IMR-90 (cell line): ENCODE data around the gene GSE1. TPM values are rescaled to one million over a fixed set of nuclear protein-coding genes. Genes with fewer than 3 reads are reported as not detected.

Experiments used
- ATAC-seq: fragments of 200-7000 bp; cut with Tn5 transposase; 2 replicates; pipeline ENCODE4 v1.9.1; 2020; ENCODE audit warnings: low read depth, mild to moderate bottlenecking, moderate library complexity
- BruUV-seq: library from RNA; stranded (reverse); fragments of 400-500 nt; replicated peaks from 2 replicates; lab custom pipeline; 2021; lab: Mats Ljungman, UMichigan
- CTCF ChIA-PET: fragments of 300-600 bp; formaldehyde crosslinking; extraction: SDS; loops from one replicate; lab custom pipeline; 2021; ENCODE audit warnings: antibody characterized with exemption; lab: Yijun Ruan, JAX
- POLR2A ChIA-PET: fragments of 300-600 bp; sonication (Branson Sonifier 250); formaldehyde crosslinking; loops from one replicate; lab custom pipeline; 2022; ENCODE audit warnings: antibody characterized with exemption; ENCODE audit not compliant: unreplicated experiment; lab: Charles Lee
- DNase-seq: peaks from one replicate; pipeline ENCODE4 v3.0.0; 2013
- H2AFZ ChIP-seq: replicated peaks from 2 replicates; pipeline ENCODE3; 2013; ENCODE audit warnings: low read length, mild to moderate bottlenecking; ENCODE audit not compliant: poor library complexity
- H2AK5ac ChIP-seq: 2 replicates; pipeline ENCODE4 v1.6.1; 2013; ENCODE audit warnings: low read depth, low read length, inconsistent platforms
- H2AK9ac ChIP-seq: replicated peaks from 2 replicates; pipeline ENCODE3; 2013; ENCODE audit warnings: mild to moderate bottlenecking, low read depth, low read length, moderate library complexity; ENCODE audit not compliant: poor library complexity
- H2BK120ac ChIP-seq: 2 replicates; pipeline ENCODE4 v1.6.1; 2013; ENCODE audit warnings: low read depth, low read length, inconsistent platforms
- H2BK15ac ChIP-seq: 3 replicates; pipeline ENCODE4 v1.6.1; 2013; ENCODE audit warnings: low read depth, low read length, inconsistent platforms
- H2BK20ac ChIP-seq: 2 replicates; pipeline ENCODE4 v1.6.1; 2013; ENCODE audit warnings: low read depth, mild to moderate bottlenecking, inconsistent platforms, low read length, moderate library complexity
- H2BK5ac ChIP-seq: 2 replicates; pipeline ENCODE4 v1.6.1; 2013; ENCODE audit warnings: mild to moderate bottlenecking, low read depth, low read length, inconsistent platforms; ENCODE audit not compliant: poor library complexity, severe bottlenecking
- H3K14ac ChIP-seq: replicated peaks from 2 replicates; pipeline ENCODE4 v1.6.1; 2013; ENCODE audit warnings: low read depth, low read length, inconsistent platforms
- H3K18ac ChIP-seq: 2 replicates; pipeline ENCODE4 v1.6.1; 2013; ENCODE audit warnings: low read depth, low read length, control low read depth
- H3K23ac ChIP-seq: 2 replicates; pipeline ENCODE4 v1.6.1; 2013; ENCODE audit warnings: low read depth, low read length, inconsistent platforms
- H3K27ac ChIP-seq: 2 replicates; pipeline ENCODE4 v1.5.1; 2013; ENCODE audit warnings: mild to moderate bottlenecking, control low read depth, low read length; ENCODE audit not compliant: insufficient read depth
- H3K27me3 ChIP-seq: 2 replicates; pipeline ENCODE4 v1.6.1; 2013; ENCODE audit warnings: low read length; ENCODE audit not compliant: control insufficient read depth, insufficient read depth
- H3K36me3 ChIP-seq: 2 replicates; pipeline ENCODE4 v1.6.1; 2013; ENCODE audit warnings: low read length, mixed read lengths; ENCODE audit not compliant: control insufficient read depth, insufficient read depth
- H3K4ac ChIP-seq: 2 replicates; pipeline ENCODE4 v1.6.1; 2013; ENCODE audit warnings: low read depth, low read length, inconsistent platforms
- H3K4me1 ChIP-seq: 2 replicates; pipeline ENCODE4 v1.6.1; 2013; ENCODE audit warnings: low read length, mixed read lengths; ENCODE audit not compliant: control insufficient read depth, insufficient read depth
- H3K4me2 ChIP-seq: 2 replicates; pipeline ENCODE4 v1.6.1; 2013; ENCODE audit warnings: low read depth, mild to moderate bottlenecking, control low read depth, low read length, moderate library complexity
- H3K4me3 ChIP-seq: 2 replicates; pipeline ENCODE4 v1.5.1; 2013; ENCODE audit warnings: low read depth, mild to moderate bottlenecking, control low read depth, low read length, moderate library complexity; ENCODE audit not compliant: insufficient read depth
- H3K56ac ChIP-seq: 2 replicates; pipeline ENCODE4 v1.6.1; 2013; ENCODE audit warnings: low read length, inconsistent platforms; ENCODE audit not compliant: insufficient read depth; ENCODE audit errors: extremely low read depth
- H3K79me1 ChIP-seq, 2 experiments: 2 replicates each; pipeline ENCODE4 v1.6.1; 2013; ENCODE audit warnings: low read length in 2 of 2, inconsistent platforms in 1 of 2, low read depth in 1 of 2
- H3K9ac ChIP-seq: 2 replicates; pipeline ENCODE4 v1.6.1; 2013; ENCODE audit warnings: low read depth, low read length, control low read depth
- H3K9me1 ChIP-seq: 2 replicates; pipeline ENCODE4 v1.6.1; 2013; ENCODE audit warnings: low read length, inconsistent platforms; ENCODE audit not compliant: insufficient read depth
- H3K9me3 ChIP-seq: 2 replicates; pipeline ENCODE4 v1.6.1; 2013; ENCODE audit warnings: low read length; ENCODE audit not compliant: control insufficient read depth, insufficient read depth
- H4K20me1 ChIP-seq: 2 replicates; pipeline ENCODE4 v1.6.1; 2013; ENCODE audit warnings: low read length, inconsistent platforms; ENCODE audit not compliant: insufficient read depth
- H4K5ac ChIP-seq: 2 replicates; pipeline ENCODE4 v1.6.1; 2013; ENCODE audit warnings: mild to moderate bottlenecking, low read depth, low read length, control low read depth
- H4K8ac ChIP-seq, 2 experiments: 2 replicates each; pipeline ENCODE4 v1.6.1; 2013; ENCODE audit warnings: low read depth in 2 of 2, low read length in 2 of 2, control low read depth in 1 of 2, inconsistent platforms in 1 of 2
- H4K91ac ChIP-seq: 2 replicates; pipeline ENCODE4 v1.6.1; 2013; ENCODE audit warnings: low read depth, low read length, inconsistent platforms; ENCODE audit not compliant: insufficient read depth
- BHLHE40 ChIP-seq: fragments of 150-350 bp; IDR thresholded peaks from 2 replicates; pipeline ENCODE4 v1.6.1; 2016; ENCODE audit warnings: mild to moderate bottlenecking, low read depth, low read length
- CEBPB ChIP-seq: IDR thresholded peaks from 2 replicates; pipeline ENCODE4 v1.6.1; 2012; ENCODE audit warnings: low read depth, low read length, improper control_type of control experiment
- CHD1 ChIP-seq: IDR thresholded peaks from 2 replicates; pipeline ENCODE4 v1.6.1; 2012; ENCODE audit warnings: low read depth, low read length, improper control_type of control experiment
- FOS ChIP-seq: fragments of 150-350 bp; IDR thresholded peaks from 2 replicates; pipeline ENCODE4 v1.6.1; 2016; ENCODE audit warnings: low read depth, low read length
- MAZ ChIP-seq: IDR thresholded peaks from 2 replicates; pipeline ENCODE4 v1.6.1; 2012; ENCODE audit warnings: low read depth, mild to moderate bottlenecking, low read length, improper control_type of control experiment, moderate library complexity, borderline replicate concordance
- MXI1 ChIP-seq: IDR thresholded peaks from 2 replicates; pipeline ENCODE4 v1.6.1; 2012; ENCODE audit warnings: low read depth, mild to moderate bottlenecking, low read length, moderate library complexity, borderline replicate concordance
- NFE2L2 ChIP-seq: fragments of 150-350 bp; IDR thresholded peaks from 2 replicates; pipeline ENCODE4 v1.6.1; 2016; ENCODE audit warnings: low read depth, mild to moderate bottlenecking, low read length
- RAD21 ChIP-seq: IDR thresholded peaks from 2 replicates; pipeline ENCODE4 v1.6.1; 2012; ENCODE audit warnings: low read length, improper control_type of control experiment
- RCOR1 ChIP-seq: IDR thresholded peaks from 2 replicates; pipeline ENCODE4 v1.6.1; 2012; ENCODE audit warnings: mild to moderate bottlenecking, low read length, improper control_type of control experiment; ENCODE audit not compliant: insufficient replicate concordance
- RFX5 ChIP-seq: IDR thresholded peaks from 2 replicates; pipeline ENCODE4 v1.8.0; 2012; ENCODE audit warnings: low read depth, mild to moderate bottlenecking, low read length, moderate library complexity
- SMC3 ChIP-seq: fragments of 150-350 bp; IDR thresholded peaks from 2 replicates; pipeline ENCODE4 v1.6.1; 2016; ENCODE audit warnings: low read depth, mild to moderate bottlenecking, antibody characterized with exemption, low read length, moderate library complexity
- WGBS, 2 experiments: methylation state at CpG; one replicate each; pipeline versions ENCODE4 v1.1.5 to v1.1.7; 2013; ENCODE audit warnings: missing lambda C conversion rate in 2 of 2; ENCODE audit not compliant: insufficient read length in 1 of 2; ENCODE audit errors: extremely low coverage in 2 of 2; 5-methylcytosine and 5-hydroxymethylcytosine counted together
- dilution Hi-C: fragments of 300-500 bp; cut with HindIII; formaldehyde crosslinking; loops from one replicate; pipeline ENCODE4 v1.14.3; 2018; ENCODE audit warnings: low sequenced_read_pairs; ENCODE audit not compliant: unreplicated experiment
- in situ Hi-C: fragments of 300-500 bp; cut with MboI; formaldehyde crosslinking; loops from 3 replicates; pipeline ENCODE4 v1.14.3; 2019; ENCODE audit warnings: low sequenced_read_pairs, inconsistent platforms, mixed read lengths
- intact Hi-C: fragments of 100-400 bp; cut with micrococcal nuclease; formaldehyde crosslinking; loops from 2 replicates; pipeline ENCODE4 v1.10.0; 2022
- polyA plus RNA-seq, 3 experiments: library from polyadenylated mRNA; depleted of rRNA; stranded (reverse); fragments of >200 nt; gene quantifications; 2 replicates each; pipeline ENCODE4 v1.2.3, GENCODE V29; 2012; ENCODE audit warnings: low replicate concordance in 1 of 3
- total RNA-seq: library from RNA; depleted of rRNA; stranded (reverse); fragments of >200 nt; gene quantifications from 2 replicates; pipeline ENCODE4 v1.2.3, GENCODE V29; 2012
- TF ChIP-seq, protein P1 (sequence below): fragments of 150-350 bp; IDR thresholded peaks from 2 replicates; pipeline ENCODE4 v1.6.1; 2016; ENCODE audit warnings: low read depth, mild to moderate bottlenecking, low read length, moderate library complexity, borderline replicate concordance
- TF ChIP-seq, protein P2 (sequence below): fragments of 150-350 bp; IDR thresholded peaks from 2 replicates; pipeline ENCODE4 v1.6.1; 2017; ENCODE audit warnings: mild to moderate bottlenecking, antibody characterized with exemption, low read length, low read depth

The GSE1 gene
- total and polyA plus RNA-seq, 2 of the 4 experiments (the other 2 are of a cell fraction), result 14.9 to 25.5 TPM

DNA sequence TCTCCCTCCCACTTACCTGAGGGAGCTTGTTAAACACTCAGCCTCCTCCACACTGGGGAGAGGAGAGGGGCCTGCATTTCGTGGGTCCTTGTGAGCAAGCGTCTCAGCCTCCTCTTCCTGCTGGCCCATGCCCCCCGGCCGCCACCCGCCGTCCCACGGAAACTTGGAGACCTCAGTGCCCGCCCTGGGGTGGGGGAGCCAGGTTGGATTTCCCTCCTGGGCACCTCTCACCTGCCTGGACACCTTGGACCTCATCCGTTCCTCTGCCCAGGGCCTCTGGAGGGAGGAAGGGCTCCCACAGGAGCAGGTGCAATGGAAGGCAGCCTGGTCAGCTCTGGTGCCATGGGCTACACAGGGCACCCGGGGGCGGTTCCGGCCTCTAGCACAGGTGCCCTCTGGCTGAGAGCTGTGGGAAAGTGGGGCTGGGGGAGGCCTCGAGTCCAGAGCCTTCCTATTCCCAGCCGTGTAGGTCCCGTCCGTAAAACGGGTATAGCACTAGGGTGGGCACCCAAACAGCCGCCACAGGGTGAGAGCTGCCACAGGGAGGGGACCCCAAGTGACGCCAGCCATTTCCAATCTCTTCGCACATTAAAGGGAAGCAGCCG lies 11.0 kb downstream of the GSE1 start:
- H3K4me1 ChIP-seq, result no peaks in the 10 kb centered on the region
- H4K8ac ChIP-seq, result no peak overlapping the region
- intact Hi-C loops, result no loop called here
- no peak overlapping the region for H3K4ac ChIP-seq
- no peak overlapping the region for H2BK5ac ChIP-seq
- peaks cover 99% of the 10 kb centered on the region for H4K20me1 ChIP-seq
- H3K23ac ChIP-seq, result no peak overlapping the region
- H4K91ac ChIP-seq, result no peak overlapping the region
- dilution Hi-C loops, result no loop called here
- H3K4me2 ChIP-seq, result no peak overlapping the region
- no peak overlapping the region for H2BK120ac ChIP-seq
- H3K56ac ChIP-seq, result no peak overlapping the region
- H2AFZ ChIP-seq, result no peak overlapping the region
- H2AK5ac ChIP-seq, result no peak overlapping the region
- ChIA-PET POLR2A (no interaction called here), CTCF (no interaction called here)
- H3K18ac ChIP-seq, result no peak overlapping the region
- H3K9me1 ChIP-seq, result peaks cover 7% of the 10 kb centered on the region; the same call in 1 of the 2 replicates
- no peak overlapping the region for H2BK15ac ChIP-seq
- no peak overlapping the region for H2BK20ac ChIP-seq
- H2AK9ac ChIP-seq, result peak overlapping the region; percentile 20
- H3K36me3 ChIP-seq, result no peaks in the 10 kb centered on the region; the same call in 1 of the 2 replicates
- no peak overlapping the region for H3K27ac ChIP-seq
- in situ Hi-C loops, result no loop called here
- no TSS peak for BruUV-seq
- no peak overlapping the region for H3K14ac ChIP-seq
- no peak overlapping the region for H4K5ac ChIP-seq
- no peak for ATAC-seq
- H3K27me3 ChIP-seq, result no peaks in the 10 kb centered on the region
- 82% methylated on average over 3 of the region's 21 CpGs; no CpG with 5 or more reads in 1 of the 2 experiments for WGBS, 2 experiments
- peaks cover 3% of the 10 kb centered on the region; the same call in 1 of the 2 replicates for H3K9me3 ChIP-seq
- H3K4me3 ChIP-seq, result no peak overlapping the region
- TF ChIP-seq, protein P1, sequence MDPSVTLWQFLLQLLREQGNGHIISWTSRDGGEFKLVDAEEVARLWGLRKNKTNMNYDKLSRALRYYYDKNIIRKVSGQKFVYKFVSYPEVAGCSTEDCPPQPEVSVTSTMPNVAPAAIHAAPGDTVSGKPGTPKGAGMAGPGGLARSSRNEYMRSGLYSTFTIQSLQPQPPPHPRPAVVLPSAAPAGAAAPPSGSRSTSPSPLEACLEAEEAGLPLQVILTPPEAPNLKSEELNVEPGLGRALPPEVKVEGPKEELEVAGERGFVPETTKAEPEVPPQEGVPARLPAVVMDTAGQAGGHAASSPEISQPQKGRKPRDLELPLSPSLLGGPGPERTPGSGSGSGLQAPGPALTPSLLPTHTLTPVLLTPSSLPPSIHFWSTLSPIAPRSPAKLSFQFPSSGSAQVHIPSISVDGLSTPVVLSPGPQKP, result no peak
- TF ChIP-seq CEBPB (no peak), SMC3 (no peak), NFE2L2 (no peak), BHLHE40 (no peak), CHD1 (no peak), RAD21 (no peak), FOS (no peak), MAZ (no peak), RCOR1 (no peak), MXI1 (no peak), RFX5 (no peak)
- TF ChIP-seq, protein P2, sequence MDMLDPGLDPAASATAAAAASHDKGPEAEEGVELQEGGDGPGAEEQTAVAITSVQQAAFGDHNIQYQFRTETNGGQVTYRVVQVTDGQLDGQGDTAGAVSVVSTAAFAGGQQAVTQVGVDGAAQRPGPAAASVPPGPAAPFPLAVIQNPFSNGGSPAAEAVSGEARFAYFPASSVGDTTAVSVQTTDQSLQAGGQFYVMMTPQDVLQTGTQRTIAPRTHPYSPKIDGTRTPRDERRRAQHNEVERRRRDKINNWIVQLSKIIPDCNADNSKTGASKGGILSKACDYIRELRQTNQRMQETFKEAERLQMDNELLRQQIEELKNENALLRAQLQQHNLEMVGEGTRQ, result no peak
- H3K9ac ChIP-seq, result no peak overlapping the region
- no peak for DNase-seq
- H3K79me1 ChIP-seq, result peaks cover 22 to 88% of the 10 kb centered on the region in 2 experiments; a peak in 3 of 4 replicates
